Colon (tissue), 2 donors: Measurements from ENCODE around the gene CPS1.

Experiments used
- FAIRE-seq: peaks from 2 replicates; lab custom pipeline; 2012; peaks lifted over from hg19 to GRCh38; lab: Jason Lieb, UNC
- donor health status: control.
- donor health status: control.

CPS1 gene

GRCh38 chr2:210686401-210686800 lies 130.0 kb downstream of the CPS1 start:
- no peak for FAIRE-seq

- no peak for FAIRE-seq
Measured at GRCh38 chr2:210687786-210688470, 131.5 kb downstream of the CPS1 start.

GRCh38 chr2:210707900-210708299 lies 151.5 kb downstream of the CPS1 start:
- FAIRE-seq = no peak

- no peak for FAIRE-seq
Measured at GRCh38 chr2:210713122-210713521, 156.7 kb downstream of the CPS1 start.

- no peak for FAIRE-seq
Measured at GRCh38 chr2:210715560-210716082, 159.2 kb downstream of the CPS1 start.

GRCh38 chr2:210718503-210718902 lies 162.1 kb downstream of the CPS1 start:
- FAIRE-seq = no peak

- FAIRE-seq = no peak
Measured at GRCh38 chr2:210722092-210722491, 165.7 kb downstream of the CPS1 start.

GRCh38 chr2:210727549-210727948 lies 171.2 kb downstream of the CPS1 start:
- no peak for FAIRE-seq
